Mesendoderm (in vitro differentiated cells): ENCODE measurements around the gene TMPO.
A peak's percentile ranks its signal among the peaks of the same experiment; 100 is the strongest.

Source experiments
- DNase-seq: peaks from one replicate; pipeline ENCODE4 v3.0.0; 2013
- H2AK5ac ChIP-seq: 2 replicates; pipeline ENCODE4 v1.6.1; 2013; ENCODE audit warnings: low read length, inconsistent platforms
- H2BK120ac ChIP-seq: 2 replicates; pipeline ENCODE4 v1.6.1; 2013; ENCODE audit warnings: low read depth, mild to moderate bottlenecking, low read length, moderate library complexity, mixed read lengths
- H2BK15ac ChIP-seq: replicated peaks from 2 replicates; pipeline ENCODE4 v1.6.1; 2013; ENCODE audit warnings: low read depth, mild to moderate bottlenecking, moderate library complexity
- H2BK5ac ChIP-seq: 2 replicates; pipeline ENCODE4 v1.6.1; 2013; ENCODE audit warnings: low read length, inconsistent platforms
- H3K18ac ChIP-seq: 2 replicates; pipeline ENCODE4 v1.6.1; 2013; ENCODE audit warnings: mild to moderate bottlenecking, low read length, mixed read lengths
- H3K23ac ChIP-seq: one replicate; pipeline ENCODE4 v1.6.1; 2013; ENCODE audit warnings: low read length
- H3K27ac ChIP-seq: 2 replicates; pipeline ENCODE4 v1.5.1; 2013; ENCODE audit warnings: low read depth, mild to moderate bottlenecking, inconsistent platforms, low read length, moderate library complexity
- H3K27me3 ChIP-seq: 2 replicates; pipeline ENCODE4 v1.6.1; 2013; ENCODE audit warnings: low read length, control low read depth, mild to moderate bottlenecking, inconsistent platforms; ENCODE audit not compliant: insufficient read depth, poor library complexity
- H3K36me3 ChIP-seq: 2 replicates; pipeline ENCODE4 v1.6.1; 2013; ENCODE audit warnings: low read length, inconsistent platforms; ENCODE audit not compliant: control insufficient read depth, insufficient read depth
- H3K4ac ChIP-seq: one replicate; pipeline ENCODE4 v1.6.1; 2013; ENCODE audit warnings: low read depth, mild to moderate bottlenecking, low read length, moderate library complexity
- H3K4me1 ChIP-seq: 2 replicates; pipeline ENCODE4 v1.6.1; 2013; ENCODE audit warnings: low read depth, low read length, inconsistent platforms; ENCODE audit not compliant: control insufficient read depth
- H3K4me2 ChIP-seq: 2 replicates; pipeline ENCODE4 v1.6.1; 2013; ENCODE audit warnings: low read length
- H3K4me3 ChIP-seq: 2 replicates; pipeline ENCODE4 v1.5.1; 2013; ENCODE audit warnings: mild to moderate bottlenecking, low read length
- H3K56ac ChIP-seq: one replicate; pipeline ENCODE4 v1.6.1; 2013; ENCODE audit warnings: low read length
- H3K79me1 ChIP-seq: 2 replicates; pipeline ENCODE4 v1.6.1; 2013; ENCODE audit warnings: low read length, inconsistent platforms
- H3K79me2 ChIP-seq: 2 replicates; pipeline ENCODE4 v1.6.1; 2013; ENCODE audit warnings: mild to moderate bottlenecking, low read length; ENCODE audit not compliant: control insufficient read depth, insufficient read depth
- H3K9ac ChIP-seq: 2 replicates; pipeline ENCODE4 v1.6.1; 2013; ENCODE audit warnings: low read length, inconsistent platforms
- H4K5ac ChIP-seq: one replicate; pipeline ENCODE4 v1.6.1; 2013; ENCODE audit warnings: low read length
- H4K8ac ChIP-seq: one replicate; pipeline ENCODE4 v1.6.1; 2013; ENCODE audit warnings: low read depth, mild to moderate bottlenecking, control low read depth, low read length, moderate library complexity
- WGBS: extraction: QIAGEN DNeasy Blood & Tissue Kit; methylation state at CpG from one replicate; pipeline ENCODE4 v1.1.7; 2013; ENCODE audit warnings: low lambda C conversion rate, missing lambda C conversion rate; ENCODE audit not compliant: insufficient coverage; ENCODE audit errors: extremely low coverage; 5-methylcytosine and 5-hydroxymethylcytosine counted together

TMPO gene

GRCh38 chr12:98581101-98581500 lies 65.7 kb downstream of the TMPO start:
- Histone ChIP-seq H3K4me1 (no peaks in the 10 kb centered on the region), H3K4ac (no peak overlapping the region), H3K27ac (no peak overlapping the region), H3K79me1 (no peaks in the 10 kb centered on the region), H3K9ac (no peak overlapping the region), H2BK15ac (no peak overlapping the region), H4K5ac (no peak overlapping the region), H3K36me3 (no peaks in the 10 kb centered on the region), H2BK5ac (no peak overlapping the region), H3K79me2 (no peaks in the 10 kb centered on the region), H4K8ac (no peak overlapping the region), H3K27me3 (no peaks in the 10 kb centered on the region), H3K4me3 (no peak overlapping the region), H3K56ac (no peak overlapping the region), H3K4me2 (no peak overlapping the region), H3K23ac (no peak overlapping the region), H2AK5ac (no peak overlapping the region), H3K18ac (no peak overlapping the region), H2BK120ac (no peak overlapping the region)
- no CpG with 5 or more reads among the region's 1 CpG for WGBS
- DNase-seq: no peak

GRCh38 chr12:98582093-98582492 lies 66.7 kb downstream of the TMPO start:
- Histone ChIP-seq H3K4me3 (no peak overlapping the region), H3K27me3 (no peaks in the 10 kb centered on the region), H3K36me3 (no peaks in the 10 kb centered on the region), H2BK15ac (no peak overlapping the region), H3K27ac (no peak overlapping the region), H2BK5ac (no peak overlapping the region), H3K23ac (no peak overlapping the region), H3K4ac (no peak overlapping the region), H3K9ac (no peak overlapping the region), H3K56ac (no peak overlapping the region), H2AK5ac (no peak overlapping the region), H2BK120ac (no peak overlapping the region), H4K5ac (no peak overlapping the region), H4K8ac (no peak overlapping the region), H3K79me1 (no peaks in the 10 kb centered on the region), H3K4me2 (no peak overlapping the region), H3K18ac (no peak overlapping the region), H3K4me1 (no peaks in the 10 kb centered on the region), H3K79me2 (no peaks in the 10 kb centered on the region)
- DNase-seq: no peak
- WGBS: no CpG with 5 or more reads among the region's 6 CpGs

- Histone ChIP-seq H3K27me3 (no peaks in the 10 kb centered on the region), H3K4ac (no peak overlapping the region), H2AK5ac (no peak overlapping the region), H2BK15ac (no peak overlapping the region), H3K36me3 (no peaks in the 10 kb centered on the region), H3K4me3 (no peak overlapping the region), H3K56ac (no peak overlapping the region), H3K18ac (no peak overlapping the region), H4K5ac (no peak overlapping the region), H3K23ac (no peak overlapping the region), H2BK5ac (no peak overlapping the region), H3K27ac (no peak overlapping the region), H3K4me1 (no peaks in the 10 kb centered on the region), H2BK120ac (no peak overlapping the region), H3K4me2 (no peak overlapping the region), H4K8ac (no peak overlapping the region), H3K79me2 (no peaks in the 10 kb centered on the region), H3K9ac (no peak overlapping the region), H3K79me1 (no peaks in the 10 kb centered on the region)
- DNase-seq: no peak
- no CpG with 5 or more reads among the region's 5 CpGs for WGBS
Observed at GRCh38 chr12:98587084-98587483, 71.7 kb downstream of the TMPO start.

GRCh38 chr12:98591209-98591608 lies 75.8 kb downstream of the TMPO start:
- H3K4ac ChIP-seq: no peak overlapping the region

GRCh38 chr12:98592825-98593322 lies 77.5 kb downstream of the TMPO start:
- H4K8ac ChIP-seq: no peak overlapping the region
- no peak overlapping the region for H2AK5ac ChIP-seq
- DNase-seq: no peak
- no peak overlapping the region for H3K27ac ChIP-seq
- no peak overlapping the region for H3K18ac ChIP-seq
- no peak overlapping the region for H3K4me3 ChIP-seq
- no peak overlapping the region for H2BK120ac ChIP-seq
- no peak overlapping the region for H2BK15ac ChIP-seq
- peak overlapping the region; percentile 77 for H4K5ac ChIP-seq
- H3K79me1 ChIP-seq: peaks cover 1% of the 10 kb centered on the region
- H3K79me2 ChIP-seq: peaks cover 37% of the 10 kb centered on the region
- H3K23ac ChIP-seq: no peak overlapping the region
- peaks cover 4% of the 10 kb centered on the region for H3K4me1 ChIP-seq
- H3K56ac ChIP-seq: peak overlapping the region; percentile 79
- H2BK5ac ChIP-seq: no peak overlapping the region
- H3K4ac ChIP-seq: no peak overlapping the region
- H3K36me3 ChIP-seq: peaks cover 2% of the 10 kb centered on the region
- no CpG with 5 or more reads among the region's 9 CpGs for WGBS
- no peak overlapping the region for H3K4me2 ChIP-seq
- H3K9ac ChIP-seq: peak overlapping the region; percentile 5
- no peaks in the 10 kb centered on the region for H3K27me3 ChIP-seq

More at GRCh38 chr12:98591209-98591608, 75.8 kb downstream of the TMPO start:
- H3K36me3 ChIP-seq: peaks cover 2% of the 10 kb centered on the region
- no peak overlapping the region for H4K5ac ChIP-seq
- no peak overlapping the region for H2BK15ac ChIP-seq
- no peak overlapping the region for H3K4me3 ChIP-seq
- no peak overlapping the region for H3K4me2 ChIP-seq
- H3K27me3 ChIP-seq: no peaks in the 10 kb centered on the region
- no peak overlapping the region for H2BK120ac ChIP-seq
- no peak overlapping the region for H3K27ac ChIP-seq
- WGBS: no CpG with 5 or more reads among the region's 4 CpGs
- H3K4me1 ChIP-seq: peaks cover 4% of the 10 kb centered on the region
- DNase-seq: peak; percentile 21
- no peak overlapping the region for H3K23ac ChIP-seq
- no peak overlapping the region for H2BK5ac ChIP-seq
- H3K79me1 ChIP-seq: peaks cover 1% of the 10 kb centered on the region
- no peak overlapping the region for H3K56ac ChIP-seq
- H2AK5ac ChIP-seq: no peak overlapping the region
- no peak overlapping the region for H4K8ac ChIP-seq
- H3K9ac ChIP-seq: no peak overlapping the region
- H3K18ac ChIP-seq: no peak overlapping the region
- H3K79me2 ChIP-seq: peaks cover 25% of the 10 kb centered on the region
